Kidney (tissue), 14 donors: ENCODE measurements around the gene HERC5. TPM values are rescaled to one million over a fixed set of nuclear protein-coding genes. Genes with fewer than 3 reads are reported as not detected.

Source experiments
- DNase-seq, 5 donors: peaks; one replicate each; pipeline ENCODE4 v3.0.0-alpha.2; 2013 to 2020
- FAIRE-seq: peaks from 2 replicates; lab custom pipeline; 2012; peaks lifted over from hg19 to GRCh38; lab: Jason Lieb, UNC
- H3K27ac ChIP-seq, 2 donors: one replicate each; pipeline ENCODE4 v1.7.0; 2013; ENCODE audit warnings: low read depth in 2 of 2, low read length in 2 of 2, inconsistent platforms in 1 of 2
- H3K27me3 ChIP-seq: one replicate; pipeline ENCODE4 v1.7.1; 2013; ENCODE audit warnings: low read length, inconsistent platforms; ENCODE audit not compliant: control insufficient read depth, insufficient read depth
- H3K36me3 ChIP-seq, 3 donors: one replicate each; pipeline versions ENCODE4 v1.7.0 to v1.7.1; 2013; ENCODE audit warnings: low read length in 3 of 3, control low read depth in 1 of 3, inconsistent platforms in 1 of 3; ENCODE audit not compliant: insufficient read depth in 3 of 3, control insufficient read depth in 2 of 3
- H3K4me1 ChIP-seq, 3 donors: one replicate each; pipeline versions ENCODE4 v1.7.0 to v1.7.1; 2013; ENCODE audit warnings: low read length in 3 of 3, inconsistent platforms in 1 of 3, low read depth in 1 of 3; ENCODE audit not compliant: control insufficient read depth in 2 of 3, insufficient read depth in 2 of 3
- H3K4me3 ChIP-seq, 3 donors: one replicate each; pipeline versions ENCODE4 v1.7.0 to v1.8.1; 2013; ENCODE audit warnings: low read length in 3 of 3, control low read depth in 1 of 3, inconsistent platforms in 1 of 3
- H3K9ac ChIP-seq, 3 donors: one replicate each; pipeline versions ENCODE4 v1.7.0 to v1.7.1; 2013; ENCODE audit warnings: low read length in 3 of 3, control low read depth in 1 of 3, inconsistent platforms in 1 of 3
- H3K9me3 ChIP-seq, 3 donors: one replicate each; pipeline versions ENCODE4 v1.7.0 to v1.7.1; 2013; ENCODE audit warnings: low read length in 3 of 3, control low read depth in 1 of 3, inconsistent platforms in 1 of 3; ENCODE audit not compliant: control insufficient read depth in 2 of 3, insufficient read depth in 1 of 3
- CTCF ChIP-seq: IDR thresholded peaks from 3 replicates; pipeline ENCODE4 v1.5.1; 2012; ENCODE audit warnings: mild to moderate bottlenecking, moderate library complexity, borderline replicate concordance; ENCODE audit not compliant: insufficient read depth; ENCODE audit errors: extremely low read depth
- intact Hi-C: fragments of 100-400 bp; cut with DNase I; formaldehyde crosslinking; loops from one replicate; pipeline ENCODE4 v1.11.1; 2022
- polyA plus RNA-seq: library from polyadenylated mRNA; stranded (reverse); fragments of 350-450 nt; fragmentation: Illumina TruSeq; extraction: RNeasy Lipid Tissue Mini Kit (QIAGEN cat#74804); gene quantifications from one replicate; pipeline ENCODE4 v1.2.3, GENCODE V29; 2014; ENCODE audit warnings: low read depth, low replicate concordance; ENCODE audit not compliant: insufficient read depth
- total RNA-seq: library from RNA; stranded (reverse); fragmentation: NEBNext Ultra II Directional; extraction: Animal tissue kit (Norgen Biotek cat#: 25700); gene quantifications from one replicate; pipeline ENCODE4 v1.2.1, GENCODE V29; 2021
- donor health status: control.
- donor health status: control.
- donor health status: control.
- donor health status: control.
- donor health status: control.
- donor health status: DM: yes; HTN: yes; CAD: no.
- donor health status: Normal renal cell carcinoma (clear cell type).

HERC5 gene
- total and polyA plus RNA-seq, 2 donors from 2014 or later = 4.7 to 6.5 TPM

- intact Hi-C loops = loop anchor here (10.0 kb wide), 1 partner anchor 146 kb away; no protein-coding TSS in a partner anchor
- Histone ChIP-seq H3K9me3 (no peaks in the 10 kb centered on the region), H3K4me3 (no peak overlapping the region), H3K4me1 (no peaks in the 10 kb centered on the region), H3K9ac (no peak overlapping the region), H3K27ac (no peak overlapping the region), H3K27me3 (no peaks in the 10 kb centered on the region), H3K36me3 (no peaks in the 10 kb centered on the region)
- FAIRE-seq = no peak
- no peak for TF ChIP-seq CTCF
- DNase-seq = no peak
Observed at GRCh38 chr4:88511236-88511635, 54.3 kb downstream of the HERC5 start.

DNA sequence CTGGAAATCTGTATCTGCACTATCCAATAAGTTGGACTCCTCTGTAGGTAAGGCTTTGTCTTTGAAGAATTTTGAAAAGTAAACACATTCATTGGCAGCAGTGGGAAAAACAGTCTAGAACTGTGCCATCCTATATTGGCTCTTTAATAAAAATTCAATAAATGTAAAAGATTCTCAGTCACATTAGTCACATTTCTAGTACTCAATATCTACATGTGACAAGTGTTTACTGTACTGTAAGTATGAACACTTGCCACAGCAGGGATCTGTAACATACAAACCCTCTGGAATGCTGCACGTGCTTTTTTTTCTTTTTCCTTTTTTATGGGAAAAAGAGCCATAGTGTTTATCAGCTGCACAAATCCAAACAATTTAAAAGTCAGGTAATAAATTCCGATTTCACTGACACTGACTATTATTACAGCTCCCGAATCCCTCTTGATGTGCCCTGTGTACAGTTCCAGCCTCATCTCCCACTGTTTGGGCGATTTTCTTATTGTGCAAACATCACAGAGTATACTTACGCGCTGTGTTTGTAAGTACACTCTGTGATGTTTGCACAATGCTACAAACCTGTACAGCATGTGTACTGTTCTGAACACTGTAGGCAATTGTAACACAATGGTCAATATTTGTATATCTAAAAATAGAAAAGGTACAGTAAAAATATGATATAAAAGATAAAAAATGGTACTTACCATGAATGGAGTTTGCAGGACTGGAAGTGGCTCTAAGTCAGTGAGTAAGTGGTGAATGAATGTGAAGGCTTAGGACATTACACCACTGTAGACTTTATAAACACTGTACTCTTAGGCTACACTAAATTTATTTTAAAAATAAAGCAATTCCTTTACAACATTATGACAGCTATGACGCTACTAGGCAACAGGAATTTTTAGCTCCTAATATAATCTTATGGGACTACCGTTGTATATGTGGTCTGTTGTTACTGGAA, 57.9 kb downstream of the HERC5 start:
- intact Hi-C loops = loop anchor here (5.0 to 10.0 kb wide), 2 partner anchors 150 to 298 kb away; no protein-coding TSS in a partner anchor
- DNase-seq (no peak), FAIRE-seq (no peak)
- H3K9ac ChIP-seq = no peak overlapping the region
- no peaks in the 10 kb centered on the region for H3K27me3 ChIP-seq
- H3K27ac ChIP-seq = no peak overlapping the region
- H3K4me3 ChIP-seq = no peak overlapping the region
- TF ChIP-seq CTCF = no peak
- H3K4me1 ChIP-seq = no peaks in the 10 kb centered on the region
- H3K36me3 ChIP-seq = no peaks in the 10 kb centered on the region
- H3K9me3 ChIP-seq = no peaks in the 10 kb centered on the region

DNA sequence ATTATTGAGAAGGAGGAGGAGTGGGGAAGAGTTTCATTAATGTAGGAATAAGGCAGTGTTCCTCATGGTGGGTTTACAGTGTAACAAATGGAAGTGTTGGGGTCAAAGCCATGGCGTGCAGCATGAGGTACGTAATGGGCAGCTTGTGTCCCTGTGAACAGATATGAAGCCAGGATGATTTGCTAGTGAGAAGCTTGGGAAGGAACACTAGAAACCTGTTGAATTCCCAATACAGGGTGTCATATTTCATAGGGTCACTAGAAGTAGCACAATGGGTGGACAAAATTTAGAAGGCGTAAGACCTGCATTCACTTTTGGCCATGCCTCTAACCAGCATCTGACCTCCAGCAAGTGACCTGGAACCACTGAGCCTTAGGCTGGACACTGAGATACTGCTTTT, 59.8 kb downstream of the HERC5 start:
- Histone ChIP-seq H3K36me3 (peaks cover 0 to 13% (median 3%) of the 10 kb centered on the region in 3 donors), H3K4me1 (no peaks in the 10 kb centered on the region), H3K9ac (no peak overlapping the region), H3K27me3 (no peaks in the 10 kb centered on the region), H3K4me3 (no peak overlapping the region), H3K9me3 (no peaks in the 10 kb centered on the region), H3K27ac (no peak overlapping the region)
- FAIRE-seq = no peak
- intact Hi-C loops = loop anchor here (5.0 to 10.0 kb wide), 2 partner anchors 152 to 299 kb away; no protein-coding TSS in a partner anchor
- TF ChIP-seq CTCF = no peak
- no peak for DNase-seq
